ENCODE data around the gene EAF2.

The EAF2 gene

GRCh38 chr3:121916189-121916588 is 81.2 kb downstream of the EAF2 start:
- no peak overlapping the region for H3K9ac ChIP-seq (ENCODE audit: low read length)
- no peaks in the 10 kb centered on the region for H3K27me3 ChIP-seq (ENCODE audit: control insufficient read depth, insufficient read depth, low read length)
- no peak overlapping the region for H3K4me3 ChIP-seq (ENCODE audit: low read length)
- no peaks in the 10 kb centered on the region for H3K36me3 ChIP-seq (ENCODE audit: control insufficient read depth, insufficient read depth, low read length)
- no peak overlapping the region for H3K27ac ChIP-seq (ENCODE audit: low read depth, low read length)
- no peaks in the 10 kb centered on the region for H3K4me1 ChIP-seq (ENCODE audit: control insufficient read depth, insufficient read depth, low read length)

DNA sequence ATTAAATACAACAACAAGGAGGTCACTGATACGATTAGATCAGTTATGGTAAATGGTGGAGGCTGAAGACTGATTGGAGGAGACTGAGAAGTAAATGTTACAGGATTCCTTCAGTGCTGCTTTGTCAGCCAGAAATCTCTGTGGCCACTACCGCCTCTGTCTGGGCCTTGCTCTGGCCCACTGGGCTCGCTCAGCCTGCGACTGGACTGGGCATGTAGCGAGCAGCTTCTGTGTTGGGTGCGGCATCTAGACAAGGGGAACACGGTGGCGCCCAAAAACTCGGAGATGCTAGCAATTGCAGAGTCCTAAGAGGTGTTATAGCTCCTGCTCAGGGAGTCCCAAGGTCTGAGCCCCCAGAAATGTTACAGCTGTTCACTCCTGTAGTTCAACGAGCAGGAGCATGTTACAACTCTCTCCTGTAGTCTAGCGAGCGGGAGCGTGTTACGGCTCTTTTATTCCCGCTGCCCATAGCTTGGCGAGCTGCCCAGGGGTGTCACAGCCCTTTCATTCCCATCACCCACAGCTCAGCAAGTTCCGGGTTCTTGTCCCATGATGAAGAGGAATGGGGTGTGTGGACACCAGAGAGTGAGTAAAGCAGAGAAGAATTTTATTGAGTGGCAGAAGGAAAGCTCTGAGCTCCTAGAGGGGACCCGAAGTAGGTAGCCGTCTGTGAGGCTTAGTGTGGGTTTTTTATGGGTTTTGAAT is 83.9 kb downstream of the EAF2 start:
- Histone ChIP-seq H3K4me1 (ENCODE audit: control insufficient read depth, insufficient read depth, low read length) (no peaks in the 10 kb centered on the region), H3K27me3 (ENCODE audit: control insufficient read depth, insufficient read depth, low read length) (no peaks in the 10 kb centered on the region), H3K27ac (ENCODE audit: low read depth, low read length) (no peak overlapping the region), H3K36me3 (ENCODE audit: control insufficient read depth, insufficient read depth, low read length) (no peaks in the 10 kb centered on the region), H3K9ac (ENCODE audit: low read length) (no peak overlapping the region), H3K4me3 (ENCODE audit: low read length) (no peak overlapping the region)

GRCh38 chr3:121924734-121925133 is 89.7 kb downstream of the EAF2 start:
- H3K4me3 ChIP-seq (ENCODE audit: low read length): no peak overlapping the region
- H3K9ac ChIP-seq (ENCODE audit: low read length): no peak overlapping the region
- no peak overlapping the region for H3K27ac ChIP-seq (ENCODE audit: low read depth, low read length)
- H3K36me3 ChIP-seq (ENCODE audit: control insufficient read depth, insufficient read depth, low read length): peaks cover 2% of the 10 kb centered on the region
- H3K4me1 ChIP-seq (ENCODE audit: control insufficient read depth, insufficient read depth, low read length): no peaks in the 10 kb centered on the region
- H3K27me3 ChIP-seq (ENCODE audit: control insufficient read depth, insufficient read depth, low read length): no peaks in the 10 kb centered on the region

- no peak overlapping the region for H3K4me3 ChIP-seq (ENCODE audit: low read length)
- no peak overlapping the region for H3K27ac ChIP-seq (ENCODE audit: low read depth, low read length)
- H3K4me1 ChIP-seq (ENCODE audit: control insufficient read depth, insufficient read depth, low read length): no peaks in the 10 kb centered on the region
- H3K9ac ChIP-seq (ENCODE audit: low read length): no peak overlapping the region
- no peaks in the 10 kb centered on the region for H3K27me3 ChIP-seq (ENCODE audit: control insufficient read depth, insufficient read depth, low read length)
- H3K36me3 ChIP-seq (ENCODE audit: control insufficient read depth, insufficient read depth, low read length): peaks cover 2% of the 10 kb centered on the region
Observed at GRCh38 chr3:121926380-121926779, 91.4 kb downstream of the EAF2 start.

Measured in rectal smooth muscle tissue (tissue), 1 donor.